Calu3 (cell line): Measurements from ENCODE around the gene KDM4B. TPM values are rescaled to one million over a fixed set of nuclear protein-coding genes. Genes with fewer than 3 reads are reported as not detected.

ENCODE experiments used
- BruUV-seq: library from RNA; stranded (reverse); fragments of 400-500 nt; replicated peaks from 2 replicates; lab custom pipeline; 2021; lab: Mats Ljungman, UMichigan
- CTCF ChIA-PET: fragments of 300-600 bp; sonication (Branson Sonifier 250); formaldehyde crosslinking; loops from one replicate; lab custom pipeline; 2022; ENCODE audit warnings: antibody characterized with exemption; lab: Charles Lee
- DNase-seq: peaks from one replicate; pipeline ENCODE4 v3.0.0; 2022
- H3K27ac Mint-ChIP-seq: one replicate; pipeline ENCODE4 v1.8.0; 2022; ENCODE audit warnings: mixed read lengths; ENCODE audit not compliant: unreplicated experiment
- H3K27me3 Mint-ChIP-seq: one replicate; pipeline ENCODE4 v1.8.0; 2022; ENCODE audit warnings: mixed read lengths; ENCODE audit not compliant: unreplicated experiment
- H3K36me3 Mint-ChIP-seq: one replicate; pipeline ENCODE4 v1.8.0; 2022; ENCODE audit warnings: mild to moderate bottlenecking, moderate library complexity, mixed read lengths; ENCODE audit not compliant: insufficient read depth, unreplicated experiment
- H3K4me1 Mint-ChIP-seq: one replicate; pipeline ENCODE4 v1.8.0; 2022; ENCODE audit warnings: mild to moderate bottlenecking, low read depth, mixed read lengths; ENCODE audit not compliant: unreplicated experiment
- H3K4me3 Mint-ChIP-seq: one replicate; pipeline ENCODE4 v1.8.0; 2022; ENCODE audit warnings: mild to moderate bottlenecking, low read depth, moderate library complexity, mixed read lengths; ENCODE audit not compliant: unreplicated experiment
- H3K9me3 Mint-ChIP-seq: one replicate; pipeline ENCODE4 v1.8.0; 2022; ENCODE audit warnings: low read depth, mixed read lengths; ENCODE audit not compliant: unreplicated experiment
- CTCF ChIP-seq: fragments of 200-600 bp; IDR thresholded peaks from one replicate; pipeline ENCODE4 v1.8.0; 2022; ENCODE audit warnings: antibody characterized with exemption; ENCODE audit not compliant: unreplicated experiment
- intact Hi-C: fragments of 100-400 bp; cut with micrococcal nuclease; formaldehyde crosslinking; loops from one replicate; pipeline ENCODE4 v1.10.0; 2022; ENCODE audit not compliant: unreplicated experiment
- total RNA-seq: library from RNA; stranded (reverse); gene quantifications from 2 replicates; pipeline ENCODE4 v1.2.3, GENCODE V29; 2022

Gene KDM4B
- total RNA-seq, 1 experiment from 2014 or later = 13.9 TPM

- no peaks in the 10 kb centered on the region for H3K27me3 Mint-ChIP-seq
- H3K36me3 Mint-ChIP-seq = no peaks in the 10 kb centered on the region
- H3K4me1 Mint-ChIP-seq = no peaks in the 10 kb centered on the region
- no peak overlapping the region for H3K27ac Mint-ChIP-seq
- TF ChIP-seq CTCF = no peak
- DNase-seq = no peak
- no peaks in the 10 kb centered on the region for H3K9me3 Mint-ChIP-seq
- BruUV-seq = no TSS peak
- CTCF ChIA-PET = no interaction called here
- no peak overlapping the region for H3K4me3 Mint-ChIP-seq
- intact Hi-C loops = no loop called here
Observed at GRCh38 chr19:4991996-4992698, 23.2 kb downstream of the KDM4B start.

DNA sequence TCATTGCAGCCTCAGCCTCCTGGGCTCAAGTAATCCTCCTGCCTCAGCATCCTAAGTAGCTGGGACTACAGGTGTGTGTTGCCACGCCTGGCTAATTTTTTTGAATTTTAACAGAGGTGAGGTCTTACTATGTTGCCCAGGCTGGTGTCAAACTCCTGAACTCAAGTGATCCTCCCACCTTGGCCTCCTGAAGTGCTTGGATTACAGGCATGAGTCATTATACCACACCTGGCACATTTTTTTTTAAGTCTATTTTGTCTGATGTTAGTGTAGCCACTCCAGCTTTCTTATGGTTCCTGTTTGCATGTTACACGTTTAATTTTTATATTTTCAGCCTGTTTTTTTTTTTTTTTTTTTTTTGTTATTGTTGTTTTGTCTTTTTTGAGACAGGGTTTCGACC, 24.8 kb downstream of the KDM4B start:
- no peak overlapping the region for H3K4me3 Mint-ChIP-seq
- no peaks in the 10 kb centered on the region for H3K27me3 Mint-ChIP-seq
- BruUV-seq = no TSS peak
- H3K27ac Mint-ChIP-seq = no peak overlapping the region
- CTCF ChIA-PET = interaction anchor here (0.6 to 0.7 kb wide), 2 partner anchors 95 to 412 kb away, joined by 4 read pairs; no protein-coding TSS in a partner anchor
- intact Hi-C loops = no loop called here
- H3K9me3 Mint-ChIP-seq = no peaks in the 10 kb centered on the region
- H3K36me3 Mint-ChIP-seq = no peaks in the 10 kb centered on the region
- DNase-seq = no peak
- no peak for TF ChIP-seq CTCF
- H3K4me1 Mint-ChIP-seq = no peaks in the 10 kb centered on the region

- intact Hi-C loops = no loop called here
- H3K4me3 Mint-ChIP-seq = no peak overlapping the region
- H3K4me1 Mint-ChIP-seq = no peaks in the 10 kb centered on the region
- no peak for DNase-seq
- no peak for TF ChIP-seq CTCF
- no TSS peak for BruUV-seq
- H3K27me3 Mint-ChIP-seq = no peaks in the 10 kb centered on the region
- no peak overlapping the region for H3K27ac Mint-ChIP-seq
- no peaks in the 10 kb centered on the region for H3K9me3 Mint-ChIP-seq
- CTCF ChIA-PET = interaction anchor here (0.6 to 0.7 kb wide), 2 partner anchors 256 to 272 kb away, joined by 4 to 5 read pairs; no protein-coding TSS in a partner anchor
- no peaks in the 10 kb centered on the region for H3K36me3 Mint-ChIP-seq
Observed at GRCh38 chr19:4996701-4997100, 27.8 kb downstream of the KDM4B start.

- no TSS peak for BruUV-seq
- DNase-seq = no peak
- CTCF ChIA-PET = no interaction called here
- Mint-ChIP-seq H3K27ac (no peak overlapping the region), H3K27me3 (no peaks in the 10 kb centered on the region), H3K4me1 (peaks cover 5% of the 10 kb centered on the region), H3K9me3 (no peaks in the 10 kb centered on the region), H3K36me3 (no peaks in the 10 kb centered on the region), H3K4me3 (no peak overlapping the region)
- TF ChIP-seq CTCF = no peak
- intact Hi-C loops = no loop called here
Observed at GRCh38 chr19:4997297-4997696, 28.4 kb downstream of the KDM4B start.
